HepG2 (cell line): Measurements from ENCODE around the gene CISD1. TPM values are rescaled to one million over a fixed set of nuclear protein-coding genes. Genes with fewer than 3 reads are reported as not detected.

ENCODE experiments used
- ATAC-seq: fragments of 200-7000 bp; cut with Tn5 transposase; 3 replicates; pipeline ENCODE4 v1.9.1; 2020; ENCODE audit warnings: mild to moderate bottlenecking, moderate library complexity
- BruUV-seq: library from RNA; stranded (reverse); fragments of 400-500 nt; replicated peaks from 2 replicates; lab custom pipeline; 2021; lab: Mats Ljungman, UMichigan
- CTCF ChIA-PET: fragments of 300-600 bp; formaldehyde crosslinking; extraction: SDS; loops from one replicate; lab custom pipeline; 2021; ENCODE audit warnings: low total read pairs, inconsistent platforms, low intra/inter-chr PET ratio; lab: Yijun Ruan, JAX
- POLR2A ChIA-PET: fragments of 350-600 bp; sonication (Branson Sonifier 250); formaldehyde crosslinking; loops from one replicate; lab custom pipeline; 2020; ENCODE audit warnings: antibody characterized with exemption, inconsistent platforms; lab: Yijun Ruan, JAX
- DNase-seq: peaks from one replicate; pipeline ENCODE4 v3.0.0-alpha.2; 2015; ENCODE audit warnings: low spot score
- FAIRE-seq: peaks from 3 replicates; lab custom pipeline; 2011; peaks lifted over from hg19 to GRCh38; lab: Jason Lieb, UNC
- H2AFZ ChIP-seq: one replicate; pipeline ENCODE4 v1.6.1; 2011; ENCODE audit warnings: low read length, inconsistent platforms
- H3K27ac ChIP-seq: fragments of 300-600 bp; 3 replicates; pipeline ENCODE4 v1.8.0; 2011; ENCODE audit warnings: mixed run types, mild to moderate bottlenecking, mixed read lengths, low read length, inconsistent platforms; ENCODE audit not compliant: insufficient read depth; ENCODE audit errors: extremely low read length
- H3K27me3 ChIP-seq, 2 experiments: fragments of 200-600 bp in 1 of 2; 2 replicates in 1 of 2; 3 replicates in 1 of 2; pipeline versions ENCODE4 v1.6.0 to v1.8.0; 2011; ENCODE audit warnings: low read length in 2 of 2, mild to moderate bottlenecking in 2 of 2, moderate library complexity in 2 of 2, inconsistent platforms in 1 of 2; ENCODE audit not compliant: insufficient read depth in 2 of 2, control insufficient read depth in 1 of 2
- H3K36me3 ChIP-seq, 2 experiments: fragments of 200-600 bp in 1 of 2; replicated peaks in 1 of 2; 2 replicates in 1 of 2; 3 replicates in 1 of 2; pipeline versions ENCODE4 v1.5.1 to v1.8.0; 2011; ENCODE audit warnings: low read length in 2 of 2, inconsistent platforms in 1 of 2; ENCODE audit not compliant: insufficient read depth in 2 of 2, control insufficient read depth in 1 of 2
- H3K4me1 ChIP-seq: 2 replicates; pipeline ENCODE4 v1.5.1; 2012; ENCODE audit warnings: low read length, inconsistent platforms; ENCODE audit not compliant: insufficient read depth
- H3K4me2 ChIP-seq: 2 replicates; pipeline ENCODE4 v1.6.0; 2011; ENCODE audit warnings: low read depth, low read length, inconsistent platforms
- H3K4me3 ChIP-seq, 3 experiments: fragments of 200-600 bp in 1 of 3; sonication (generic), shearing (Covaris generic) in 1 of 3; replicated peaks in 1 of 3; 2 replicates each; pipeline ENCODE4 v1.5.1; 2011 to 2016; ENCODE audit warnings: low read length in 3 of 3, inconsistent platforms in 2 of 3, low read depth in 2 of 3, mild to moderate bottlenecking in 2 of 3, control low read depth in 1 of 3, mixed read lengths in 1 of 3; ENCODE audit not compliant: insufficient read depth in 1 of 3
- H3K79me2 ChIP-seq: one replicate; pipeline ENCODE4 v1.6.1; 2011; ENCODE audit warnings: low read length, inconsistent platforms; ENCODE audit not compliant: insufficient read depth
- H3K9ac ChIP-seq: 2 replicates; pipeline ENCODE4 v1.6.0; 2011; ENCODE audit warnings: mild to moderate bottlenecking, low read depth, low read length, inconsistent platforms; ENCODE audit not compliant: insufficient read depth
- H3K9me3 ChIP-seq: 2 replicates; pipeline ENCODE4 v1.5.1; 2012; ENCODE audit warnings: mild to moderate bottlenecking, low read length
- H4K20me1 ChIP-seq: 2 replicates; pipeline ENCODE4 v1.6.0; 2011; ENCODE audit warnings: inconsistent platforms, mild to moderate bottlenecking, low read length, moderate library complexity; ENCODE audit not compliant: insufficient read depth
- GATAD2A ChIP-seq: IDR thresholded peaks from 2 replicates; pipeline ENCODE4 v1.6.1; 2016
- NRL ChIP-seq: sonication (generic); formaldehyde crosslinking; IDR thresholded peaks from 2 replicates; pipeline ENCODE4 v1.5.0; 2020; ENCODE audit warnings: missing genetic modification reagents, mild to moderate bottlenecking, moderate library complexity, borderline replicate concordance
- PHF21A ChIP-seq: sonication (generic); formaldehyde crosslinking; IDR thresholded peaks from 2 replicates; pipeline ENCODE4 v1.5.0; 2020; ENCODE audit warnings: mild to moderate bottlenecking, missing genetic modification reagents
- WGBS: methylation state at CpG from one replicate; pipeline ENCODE4 v1.1.6; 2017; ENCODE audit warnings: low lambda C conversion rate; 5-methylcytosine and 5-hydroxymethylcytosine counted together
- in situ Hi-C: cut with HindIII; loops from 2 replicates; pipeline ENCODE4 v1.10.0; 2017; ENCODE audit warnings: low pct_unique_long_range_greater_than_20kb; ENCODE audit not compliant: extremely low pct_ligation_motif_present
- intact Hi-C: fragments of 100-400 bp; cut with micrococcal nuclease; formaldehyde crosslinking; loops from one replicate; pipeline ENCODE4 v1.10.0; 2022; ENCODE audit not compliant: unreplicated experiment
- polyA plus RNA-seq, 8 experiments: library from polyadenylated mRNA; depleted of rRNA in 3 of 8; stranded (reverse) in 7 of 8; unstranded in 1 of 8; fragments of >200 nt; fragmentation: Illumina TruSeq in 4 of 8; extraction: Trizol in 4 of 8; gene quantifications; 2 replicates each; pipeline versions ENCODE4 v1.2.1 to v1.2.3, GENCODE V29; 2011 to 2016; ENCODE audit warnings: low read depth in 4 of 8, missing spikeins in 1 of 8, mixed read lengths in 1 of 8; ENCODE audit not compliant: insufficient read depth in 1 of 8
- total RNA-seq, 5 experiments: library from RNA; depleted of rRNA; stranded (reverse); fragments of >200 nt; fragmentation: Illumina TruSeq; extraction: Trizol; gene quantifications; 2 replicates each; pipeline ENCODE4 v1.2.3, GENCODE V29; 2016; ENCODE audit warnings: low read depth in 1 of 5
- TF ChIP-seq, protein P1 (sequence below): sonication (generic); formaldehyde crosslinking; IDR thresholded peaks from 2 replicates; pipeline ENCODE4 v1.5.0; 2020; ENCODE audit warnings: mild to moderate bottlenecking, missing genetic modification reagents
- TF ChIP-seq, protein P2 (sequence below): sonication (generic); formaldehyde crosslinking; IDR thresholded peaks from 2 replicates; pipeline ENCODE4 v1.5.0; 2020; ENCODE audit warnings: mild to moderate bottlenecking, missing genetic modification reagents
- TF ChIP-seq, protein P3 (sequence below): sonication (generic); formaldehyde crosslinking; IDR thresholded peaks from 2 replicates; pipeline ENCODE4 v1.8.0; 2022; ENCODE audit warnings: mild to moderate bottlenecking, missing genetic modification reagents; ENCODE audit not compliant: insufficient replicate concordance
- TF ChIP-seq, protein P4 (sequence below), 2 experiments: sonication (generic) in 1 of 2; formaldehyde crosslinking in 1 of 2; IDR thresholded peaks; 2 replicates each; pipeline versions ENCODE4 v1.5.1 to v1.6.1; 2011 to 2020; ENCODE audit warnings: borderline replicate concordance in 1 of 2, low read depth in 1 of 2, low read length in 1 of 2, mild to moderate bottlenecking in 1 of 2, missing genetic modification reagents in 1 of 2, moderate library complexity in 1 of 2

The CISD1 gene
- total and polyA plus RNA-seq, 2 of the 13 experiments (the other 11 are each of a cell fraction or from before 2014, with no cell fraction given): 63.4 to 78.9 TPM

DNA sequence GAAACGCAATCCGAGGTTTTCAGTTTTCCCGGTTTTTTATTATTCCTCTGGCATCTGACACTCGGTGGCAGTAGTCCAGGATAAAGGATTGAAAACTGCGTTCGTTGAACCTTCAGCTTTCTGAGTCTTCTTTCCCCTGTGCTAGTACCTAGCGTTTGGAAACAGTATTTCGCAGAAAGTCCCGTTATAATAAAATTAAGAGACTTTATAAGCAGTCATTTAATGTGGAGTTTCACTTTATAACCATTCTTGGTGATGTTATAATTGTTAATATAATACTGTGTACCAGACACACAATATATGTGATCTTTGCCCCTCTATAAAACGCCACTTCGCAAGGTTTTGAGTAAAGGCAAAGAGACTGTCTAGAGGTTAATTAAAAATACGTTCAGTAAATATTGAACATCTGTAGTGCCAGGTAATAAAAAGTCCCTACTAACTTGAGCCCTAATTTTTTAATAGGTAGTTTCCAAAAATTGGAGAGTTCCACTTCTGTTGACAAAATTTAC is 874 bp downstream of the CISD1 start:
- FAIRE-seq (no peak), ATAC-seq (no peak), DNase-seq (no peak)
- H3K79me2 ChIP-seq: peaks cover 65% of the 10 kb centered on the region
- intact Hi-C loops: loop anchor here (1.0 to 5.0 kb wide), 4 partner anchors 21 to 115 kb away; partner anchors contain the start of genes TFAM and UBE2D1
- H3K27ac ChIP-seq: peak overlapping the region; percentile 92
- TF ChIP-seq PHF21A: no peak
- TF ChIP-seq, protein P1, sequence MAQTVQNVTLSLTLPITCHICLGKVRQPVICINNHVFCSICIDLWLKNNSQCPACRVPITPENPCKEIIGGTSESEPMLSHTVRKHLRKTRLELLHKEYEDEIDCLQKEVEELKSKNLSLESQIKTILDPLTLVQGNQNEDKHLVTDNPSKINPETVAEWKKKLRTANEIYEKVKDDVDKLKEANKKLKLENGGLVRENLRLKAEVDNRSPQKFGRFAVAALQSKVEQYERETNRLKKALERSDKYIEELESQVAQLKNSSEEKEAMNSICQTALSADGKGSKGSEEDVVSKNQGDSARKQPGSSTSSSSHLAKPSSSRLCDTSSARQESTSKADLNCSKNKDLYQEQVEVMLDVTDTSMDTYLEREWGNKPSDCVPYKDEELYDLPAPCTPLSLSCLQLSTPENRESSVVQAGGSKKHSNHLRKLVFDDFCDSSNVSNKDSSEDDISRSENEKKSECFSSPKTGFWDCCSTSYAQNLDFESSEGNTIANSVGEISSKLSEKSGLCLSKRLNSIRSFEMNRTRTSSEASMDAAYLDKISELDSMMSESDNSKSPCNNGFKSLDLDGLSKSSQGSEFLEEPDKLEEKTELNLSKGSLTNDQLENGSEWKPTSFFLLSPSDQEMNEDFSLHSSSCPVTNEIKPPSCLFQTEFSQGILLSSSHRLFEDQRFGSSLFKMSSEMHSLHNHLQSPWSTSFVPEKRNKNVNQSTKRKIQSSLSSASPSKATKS: 0 out of 2 replicates have a peak, but pooled peaks have one; percentile 3
- no peaks in the 10 kb centered on the region for H3K36me3 ChIP-seq
- H4K20me1 ChIP-seq: peaks cover 8% of the 10 kb centered on the region; the same call in 1 of the 2 replicates
- H3K27me3 ChIP-seq: no peaks in the 10 kb centered on the region; a peak in 1 of 5 replicates
- peak overlapping the region; percentile 60 to 83 (median 71) for H3K4me3 ChIP-seq
- H2AFZ ChIP-seq: peak overlapping the region; percentile 68
- POLR2A ChIA-PET: interaction anchor here (1.4 to 3.9 kb wide), 2 partner anchors 13 to 32 kb away, joined by 7 to 33 read pairs; no protein-coding TSS in a partner anchor
- under 1% methylated on average over 12 of the region's 12 CpGs for WGBS
- peak overlapping the region; percentile 97 for H3K4me2 ChIP-seq
- H3K4me1 ChIP-seq: peaks cover 34% of the 10 kb centered on the region
- CTCF ChIA-PET: no interaction called here
- TSS peak; percentile 74 for BruUV-seq
- H3K9ac ChIP-seq: peak overlapping the region; percentile 80
- no peaks in the 10 kb centered on the region for H3K9me3 ChIP-seq
- in situ Hi-C loops: no loop called here

DNA sequence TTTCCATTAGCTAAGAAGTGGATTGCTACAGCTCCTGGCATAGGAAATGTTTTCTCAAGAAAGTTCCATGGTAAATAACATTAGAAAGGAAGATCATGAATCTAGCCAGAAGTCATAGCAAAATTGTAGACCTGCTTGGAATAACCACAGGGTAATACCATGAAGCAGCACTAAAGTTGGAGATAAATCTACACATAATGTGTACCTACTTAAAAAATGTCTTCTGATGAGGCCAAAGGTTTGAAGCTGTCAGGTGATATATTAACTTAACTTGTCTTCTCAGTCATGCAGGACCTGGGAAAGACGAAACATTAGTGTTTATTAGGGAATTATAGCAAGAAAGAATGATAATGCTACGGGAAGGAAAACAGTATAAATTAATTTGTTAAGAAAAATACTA is 6.3 kb downstream of the CISD1 start:
- FAIRE-seq: no peak
- H3K79me2 ChIP-seq: peaks cover 45% of the 10 kb centered on the region
- TF ChIP-seq, protein P2, sequence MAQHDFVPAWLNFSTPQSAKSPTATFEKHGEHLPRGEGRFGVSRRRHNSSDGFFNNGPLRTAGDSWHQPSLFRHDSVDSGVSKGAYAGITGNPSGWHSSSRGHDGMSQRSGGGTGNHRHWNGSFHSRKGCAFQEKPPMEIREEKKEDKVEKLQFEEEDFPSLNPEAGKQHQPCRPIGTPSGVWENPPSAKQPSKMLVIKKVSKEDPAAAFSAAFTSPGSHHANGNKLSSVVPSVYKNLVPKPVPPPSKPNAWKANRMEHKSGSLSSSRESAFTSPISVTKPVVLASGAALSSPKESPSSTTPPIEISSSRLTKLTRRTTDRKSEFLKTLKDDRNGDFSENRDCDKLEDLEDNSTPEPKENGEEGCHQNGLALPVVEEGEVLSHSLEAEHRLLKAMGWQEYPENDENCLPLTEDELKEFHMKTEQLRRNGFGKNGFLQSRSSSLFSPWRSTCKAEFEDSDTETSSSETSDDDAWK (CRISPR knock-in tag): no peak
- TF ChIP-seq, protein P3, sequence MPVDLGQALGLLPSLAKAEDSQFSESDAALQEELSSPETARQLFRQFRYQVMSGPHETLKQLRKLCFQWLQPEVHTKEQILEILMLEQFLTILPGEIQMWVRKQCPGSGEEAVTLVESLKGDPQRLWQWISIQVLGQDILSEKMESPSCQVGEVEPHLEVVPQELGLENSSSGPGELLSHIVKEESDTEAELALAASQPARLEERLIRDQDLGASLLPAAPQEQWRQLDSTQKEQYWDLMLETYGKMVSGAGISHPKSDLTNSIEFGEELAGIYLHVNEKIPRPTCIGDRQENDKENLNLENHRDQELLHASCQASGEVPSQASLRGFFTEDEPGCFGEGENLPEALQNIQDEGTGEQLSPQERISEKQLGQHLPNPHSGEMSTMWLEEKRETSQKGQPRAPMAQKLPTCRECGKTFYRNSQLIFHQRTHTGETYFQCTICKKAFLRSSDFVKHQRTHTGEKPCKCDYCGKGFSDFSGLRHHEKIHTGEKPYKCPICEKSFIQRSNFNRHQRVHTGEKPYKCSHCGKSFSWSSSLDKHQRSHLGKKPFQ (CRISPR knock-in tag): no peak
- no peak for TF ChIP-seq GATAD2A (CRISPR knock-in tag)
- TF ChIP-seq, protein P4, sequence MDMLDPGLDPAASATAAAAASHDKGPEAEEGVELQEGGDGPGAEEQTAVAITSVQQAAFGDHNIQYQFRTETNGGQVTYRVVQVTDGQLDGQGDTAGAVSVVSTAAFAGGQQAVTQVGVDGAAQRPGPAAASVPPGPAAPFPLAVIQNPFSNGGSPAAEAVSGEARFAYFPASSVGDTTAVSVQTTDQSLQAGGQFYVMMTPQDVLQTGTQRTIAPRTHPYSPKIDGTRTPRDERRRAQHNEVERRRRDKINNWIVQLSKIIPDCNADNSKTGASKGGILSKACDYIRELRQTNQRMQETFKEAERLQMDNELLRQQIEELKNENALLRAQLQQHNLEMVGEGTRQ (IDR thresholded peaks at IDR 0.05; ENCODE audit: low read depth, low read length): no peak
- TF ChIP-seq, protein P4 (CRISPR knock-in tag; IDR thresholded peaks at IDR 0.05; ENCODE audit: borderline replicate concordance): no peak
- TF ChIP-seq NRL (CRISPR knock-in tag): no peak

More for the DNA sequence above, 6.3 kb downstream of the CISD1 start:
- Histone ChIP-seq H3K27me3 (no peaks in the 10 kb centered on the region), H3K4me2 (peak overlapping the region; percentile 38; the same call in 1 of the 2 replicates), H3K36me3 (peaks cover 0 to 22% of the 10 kb centered on the region in 2 experiments; a peak in 3 of 5 replicates), H3K4me3 (no peak overlapping the region), H3K9me3 (no peaks in the 10 kb centered on the region), H4K20me1 (no peaks in the 10 kb centered on the region), H2AFZ (no peak overlapping the region), H3K4me1 (peaks cover 38% of the 10 kb centered on the region), H3K9ac (no peak overlapping the region), H3K27ac (peak overlapping the region; percentile 1)
- ChIA-PET POLR2A (no interaction called here), CTCF (no interaction called here)
- DNase-seq: no peak
- WGBS: 61% methylated on average over 2 of the region's 2 CpGs
- ATAC-seq: peak; percentile 27; the same call in 1 of the 3 replicates
- intact Hi-C loops (no loop called here), in situ Hi-C loops (no loop called here)
- no TSS peak for BruUV-seq
